Stimulated activated CD8-positive, alpha-beta memory T cell treated with anti-CD3 and anti-CD28 coated beads, Interleukin-15, amount 100 ng/mL, for 4 hours (primary cell): Measurements from ENCODE around the gene HOXA4.

ENCODE experiments used
- DNase-seq, 2 donors: peaks; one replicate each; pipeline ENCODE4 v3.0.0-alpha.2; 2020; ENCODE audit warnings: low read depth in 2 of 2

The HOXA4 gene

DNA sequence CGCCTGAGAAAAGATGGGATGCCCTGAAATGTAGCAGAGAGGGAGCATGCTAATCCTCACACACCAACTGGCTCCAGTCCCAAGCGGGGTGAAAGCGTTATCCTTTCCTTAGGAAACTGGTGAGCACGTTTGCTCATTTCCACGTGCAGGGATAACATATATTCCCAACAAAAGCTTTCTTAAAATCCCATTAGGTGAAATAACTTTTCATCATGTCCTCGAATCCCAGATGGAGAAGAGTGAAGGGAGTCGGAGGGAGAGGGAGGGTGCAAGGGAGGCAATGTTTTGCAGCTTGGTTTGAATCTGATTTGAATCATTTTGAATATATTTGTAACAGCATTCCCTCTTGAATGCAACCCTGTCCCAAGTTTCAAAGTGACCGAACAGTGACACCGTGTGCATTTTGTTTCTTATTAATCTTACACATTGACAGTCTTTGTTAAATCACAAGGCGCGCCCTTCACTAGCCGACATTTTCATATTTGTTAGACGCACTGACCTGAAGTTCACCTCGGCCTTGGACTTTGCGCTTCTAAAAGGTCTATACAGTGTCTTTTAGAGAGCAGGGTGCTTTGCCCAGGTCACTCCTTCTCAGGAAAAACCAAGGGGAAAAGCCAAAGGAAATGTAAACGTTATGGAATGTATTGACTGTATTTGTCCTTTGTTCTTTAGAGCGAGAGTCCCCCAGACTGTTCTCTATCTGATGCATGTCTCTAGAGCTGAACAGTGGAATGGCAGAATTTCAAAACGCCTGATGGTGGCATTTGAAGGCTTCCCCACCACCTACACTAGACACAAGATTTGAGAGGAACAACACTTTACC lies 3.1 kb upstream of the HOXA4 start:
- DNase-seq = no peak

DNA sequence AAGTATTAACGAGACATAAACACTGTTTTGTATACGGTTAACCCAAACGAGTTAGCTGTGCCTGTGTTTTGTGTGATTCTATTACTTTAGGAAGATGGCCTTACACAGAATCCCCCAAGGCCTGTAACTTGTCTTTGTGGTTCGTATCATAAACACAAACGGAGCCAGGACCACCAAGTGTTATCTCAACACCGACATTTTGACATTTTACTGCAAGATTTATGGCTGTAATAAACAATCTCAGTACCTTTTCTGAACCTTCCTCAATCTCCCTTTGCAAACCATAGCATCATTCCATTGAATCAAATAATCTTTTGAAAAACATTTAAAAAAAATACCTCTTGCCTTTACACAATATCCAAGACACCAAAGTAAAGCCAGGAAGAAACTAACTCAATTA lies 2.4 kb upstream of the HOXA4 start:
- no peak for DNase-seq

DNA sequence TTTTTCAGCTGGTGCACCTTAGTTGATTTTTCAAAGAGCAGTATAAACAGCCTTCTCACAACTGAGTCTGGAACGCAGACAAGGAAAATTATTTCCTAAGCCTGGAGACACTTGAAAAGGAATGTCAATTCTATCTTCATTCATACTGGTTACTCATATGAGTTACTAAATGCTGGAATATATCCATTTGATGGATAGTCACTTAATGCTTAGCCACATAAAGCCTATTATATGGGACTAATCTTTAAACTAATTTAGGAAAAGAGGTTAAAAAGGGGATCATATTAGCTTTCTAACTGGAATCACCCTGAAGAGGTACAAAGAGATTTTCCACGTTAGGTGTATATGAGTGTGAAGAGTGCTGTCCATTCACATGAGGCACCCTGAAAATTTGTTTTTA lies 1.7 kb upstream of the HOXA4 start:
- no peak for DNase-seq

DNA sequence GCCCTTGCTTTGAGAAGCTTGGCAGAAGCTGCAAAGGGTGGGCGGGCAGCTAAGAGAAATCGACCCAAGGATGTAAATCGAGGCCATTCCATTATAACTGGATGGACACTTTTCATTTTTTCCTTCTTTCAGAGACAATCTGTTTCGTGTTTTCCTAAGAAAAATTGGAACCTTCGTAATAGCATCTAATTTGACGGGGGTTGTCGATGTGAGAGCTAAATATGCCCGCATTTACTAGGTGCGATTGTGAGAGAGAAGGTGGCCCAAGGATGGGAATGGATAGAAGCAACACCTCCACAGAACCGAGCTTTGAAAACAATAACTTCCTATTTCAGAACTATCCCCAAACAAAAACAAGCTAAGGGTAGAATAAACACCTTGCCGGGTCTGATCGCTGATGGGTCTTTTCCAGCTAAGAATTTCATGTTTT lies 848 bp upstream of the HOXA4 start:
- no peak for DNase-seq

DNA sequence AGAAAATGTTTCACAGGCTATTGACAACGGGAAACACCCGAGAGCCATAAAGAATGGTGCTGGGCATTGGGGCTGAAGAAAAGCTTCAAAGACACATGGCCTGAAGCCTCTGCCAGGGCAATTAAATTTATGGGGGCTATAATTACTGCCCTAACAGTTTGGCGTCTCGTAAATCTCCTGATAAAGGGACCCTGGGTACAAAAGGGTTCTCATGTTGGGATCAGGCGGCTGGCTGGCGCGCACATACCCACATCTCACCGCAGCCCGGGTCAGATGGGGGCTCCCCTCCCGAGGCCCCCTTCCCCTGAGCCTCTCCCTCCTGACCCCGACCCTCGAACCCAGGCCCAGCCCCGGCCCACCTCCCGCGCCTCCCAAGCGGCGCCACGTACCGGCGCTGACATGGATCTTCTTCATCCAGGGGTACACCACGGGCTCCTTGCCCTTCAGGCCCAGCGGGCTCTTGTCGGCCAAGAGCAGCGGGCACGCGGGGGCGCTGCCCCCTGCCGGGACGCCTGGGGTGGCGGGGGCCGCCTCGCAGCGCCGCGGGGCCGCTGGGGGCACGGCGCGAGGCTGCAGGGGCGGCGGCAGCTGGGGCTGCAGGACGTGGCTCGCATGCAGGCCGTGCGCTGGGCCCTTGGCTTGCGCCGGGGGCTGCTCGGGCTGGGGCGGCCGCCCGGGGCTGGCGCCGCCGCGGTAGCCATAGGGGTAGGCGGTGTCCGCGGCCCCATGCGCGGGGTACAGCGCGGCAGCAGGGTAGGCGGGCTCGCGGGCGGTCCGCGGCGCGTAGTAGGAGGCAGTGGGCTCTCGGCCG lies 623 bp downstream of the HOXA4 start:
- no peak for DNase-seq

DNA sequence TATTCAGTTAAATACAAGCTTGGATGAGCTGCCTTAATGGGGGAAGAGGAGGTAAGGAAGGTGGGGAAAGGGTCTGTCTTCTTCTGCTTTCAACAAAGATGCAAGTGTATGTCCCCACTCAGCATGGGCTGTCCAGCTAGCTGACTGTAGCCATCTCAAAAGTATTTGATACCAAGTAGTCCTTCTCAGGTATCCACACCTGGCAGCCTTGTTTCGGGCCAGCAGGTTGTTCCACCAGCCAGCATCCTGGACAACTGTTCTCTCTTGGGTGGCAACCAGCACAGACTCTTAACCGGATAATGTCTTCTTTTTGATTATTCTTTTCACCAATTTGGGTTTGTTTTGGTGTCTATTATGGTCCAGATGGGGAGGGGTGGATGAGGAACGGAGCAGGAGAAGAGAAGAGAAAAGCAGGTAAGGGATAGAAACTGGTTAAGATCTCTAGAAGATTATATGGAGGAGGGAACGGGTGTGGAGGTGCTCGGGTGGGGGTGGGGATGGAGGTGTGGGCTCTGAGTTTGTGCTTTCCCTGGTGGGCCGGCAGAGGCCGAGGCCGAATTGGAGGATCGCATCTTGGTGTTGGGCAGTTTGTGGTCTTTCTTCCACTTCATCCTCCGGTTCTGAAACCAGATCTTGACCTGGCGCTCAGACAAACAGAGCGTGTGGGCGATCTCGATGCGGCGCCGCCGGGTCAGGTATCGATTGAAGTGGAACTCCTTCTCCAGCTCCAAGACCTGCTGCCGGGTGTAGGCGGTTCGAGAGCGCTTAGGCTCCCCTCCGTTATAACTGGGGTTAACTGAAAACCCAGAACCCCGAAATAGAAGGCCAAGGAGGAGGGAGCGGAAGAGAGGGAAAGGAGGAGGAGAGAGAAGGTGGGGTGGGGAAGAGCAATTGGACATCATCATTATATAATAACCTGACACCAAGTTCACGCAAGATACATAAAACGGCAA lies 1.5 kb downstream of the HOXA4 start:
- no peak for DNase-seq

DNA sequence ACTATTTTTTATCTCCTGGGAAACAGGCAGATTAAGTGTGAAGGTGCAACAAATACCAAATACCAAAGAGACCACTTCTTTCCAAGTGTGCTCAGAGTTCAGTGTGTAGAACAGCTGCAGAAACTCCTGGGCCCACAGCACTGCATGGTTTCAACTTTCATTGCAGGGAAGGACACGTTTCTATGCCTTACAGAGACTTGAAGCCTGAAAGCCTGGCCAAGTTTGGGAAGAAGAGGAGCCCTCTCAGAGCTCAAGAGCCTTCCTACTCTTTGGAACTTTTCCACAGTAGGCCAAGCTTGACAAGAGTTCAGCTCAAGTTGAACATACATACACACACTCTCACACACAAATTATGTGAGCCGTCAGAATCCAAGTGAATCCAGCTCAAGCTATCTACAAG lies 2.5 kb downstream of the HOXA4 start:
- no peak for DNase-seq

DNA sequence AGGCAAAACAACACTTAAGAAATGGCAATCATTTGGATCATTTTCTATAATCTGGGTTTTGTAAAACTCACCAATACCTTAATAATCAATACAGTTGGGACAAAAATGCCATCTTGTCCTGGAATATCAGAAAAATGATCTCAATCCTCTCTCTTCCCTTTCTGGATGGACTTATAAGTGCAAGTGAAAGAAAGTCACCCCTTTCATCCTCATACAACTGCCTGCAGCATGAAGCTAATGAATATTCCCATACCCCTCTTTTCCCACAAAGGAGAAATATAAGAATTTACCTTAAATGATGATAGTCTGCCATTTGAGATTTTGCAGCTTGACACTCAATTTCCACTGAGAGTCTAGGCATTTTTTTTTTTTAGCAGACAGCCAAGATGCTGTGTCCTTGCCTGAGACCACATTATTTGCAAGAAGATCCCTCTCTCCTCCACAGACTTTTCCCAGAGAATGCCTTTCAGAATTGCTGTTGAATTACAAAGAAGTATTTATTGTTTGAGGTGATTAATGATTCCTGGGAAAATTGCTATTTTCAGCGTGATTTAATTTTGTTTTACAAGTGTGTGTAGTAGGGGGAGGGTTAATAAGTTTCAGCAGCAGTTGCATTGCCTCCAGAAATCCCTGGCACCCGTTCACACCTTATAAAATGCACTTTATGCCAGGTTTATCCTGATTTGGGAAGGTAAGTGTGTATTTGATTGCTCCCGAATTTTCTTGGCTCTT lies 3.8 kb downstream of the HOXA4 start:
- DNase-seq = no peak

DNA sequence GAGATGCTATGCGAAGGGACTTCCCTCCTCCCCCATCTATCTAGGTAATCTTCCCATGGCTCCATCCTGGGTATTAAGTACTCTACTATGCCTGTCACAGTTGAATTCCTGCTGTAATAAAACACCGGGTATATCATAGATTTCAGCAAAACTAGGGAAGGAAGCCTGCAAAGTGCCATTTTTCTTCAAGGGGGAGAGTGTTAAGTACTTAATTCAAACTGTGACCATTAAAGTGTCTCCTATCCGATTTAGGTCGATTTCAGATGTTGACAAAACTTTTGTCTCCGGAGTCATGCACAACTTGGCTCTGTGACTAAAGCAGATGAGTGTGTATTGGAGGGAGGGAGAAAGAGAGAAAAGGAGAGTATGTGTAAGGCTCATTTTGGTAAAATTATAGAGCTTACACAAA lies 4.6 kb downstream of the HOXA4 start:
- no peak for DNase-seq

DNA sequence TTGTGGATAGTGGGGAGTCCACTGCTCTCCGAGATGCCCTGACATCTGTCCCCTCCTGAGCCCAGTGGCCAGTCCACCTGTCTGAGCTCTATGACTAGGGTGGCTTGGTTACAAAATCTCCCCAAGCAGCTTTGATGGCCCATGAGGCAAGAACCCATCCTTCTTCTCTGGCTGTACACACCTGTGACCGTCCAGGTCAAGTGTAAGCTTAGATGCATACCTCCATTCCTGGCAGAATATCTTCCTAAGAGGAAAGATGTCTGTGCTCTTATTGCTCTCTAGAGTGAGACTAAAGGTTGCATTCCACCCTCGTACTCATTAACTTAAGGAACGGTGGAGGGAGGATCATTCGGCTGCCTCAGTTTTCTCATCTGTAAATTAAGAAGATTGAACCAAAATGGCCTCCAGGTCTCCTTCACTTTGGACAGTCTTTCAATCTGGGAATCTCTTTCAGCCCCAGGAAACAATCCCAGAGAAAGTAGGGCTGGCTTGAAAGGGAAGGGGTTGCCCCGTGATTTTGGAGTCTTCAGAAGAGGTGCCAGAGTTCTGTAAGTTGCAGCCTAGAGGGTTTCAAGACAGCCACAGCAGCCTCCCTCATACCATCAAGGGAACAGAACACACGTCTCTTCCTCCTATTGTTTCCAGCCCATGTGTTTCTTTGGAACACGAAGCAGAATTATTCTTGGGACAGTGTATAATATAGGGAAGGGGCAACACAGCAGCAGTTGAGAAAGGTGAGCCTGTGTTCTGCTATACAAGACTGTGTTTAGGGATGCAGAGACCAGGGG lies 5.5 kb downstream of the HOXA4 start:
- no peak for DNase-seq

DNA sequence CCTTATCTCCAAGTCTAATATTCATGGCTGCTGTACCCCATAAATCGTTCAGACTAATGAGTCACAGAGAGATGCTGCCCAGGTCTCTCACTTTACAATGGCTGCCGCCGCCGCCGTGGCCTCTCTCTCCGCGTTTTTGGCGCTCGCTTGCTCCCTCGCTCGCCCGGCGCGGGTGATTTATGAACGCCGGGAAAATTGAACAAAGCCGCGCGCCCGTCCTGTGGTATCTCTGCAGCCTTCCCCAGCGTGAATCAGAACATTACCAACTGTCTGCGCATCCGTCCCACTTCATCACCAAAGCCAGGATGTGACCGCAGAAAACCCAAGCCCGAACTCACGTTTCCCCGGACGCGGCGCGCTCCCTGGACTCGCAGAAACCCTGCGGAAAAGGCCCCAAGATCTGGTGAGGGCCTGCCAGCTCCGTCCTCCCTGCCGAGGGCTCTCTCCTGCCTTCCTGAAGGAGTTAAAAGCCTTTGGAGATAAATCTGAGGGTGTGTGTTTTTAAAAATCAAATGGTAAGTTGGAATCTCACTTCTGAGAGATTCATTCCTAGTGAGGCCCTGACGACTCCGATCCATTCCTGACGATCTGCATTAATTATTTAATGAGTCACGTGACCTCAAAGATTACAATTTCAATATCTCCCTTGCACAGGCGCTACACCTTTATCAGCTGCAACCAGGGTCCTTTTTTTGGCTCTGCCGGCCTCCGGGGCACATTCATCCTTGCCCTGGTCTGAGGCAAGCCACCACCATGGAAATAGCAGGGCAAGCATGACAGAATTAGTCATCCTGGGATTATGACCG lies 6.3 kb downstream of the HOXA4 start:
- no peak for DNase-seq

DNA sequence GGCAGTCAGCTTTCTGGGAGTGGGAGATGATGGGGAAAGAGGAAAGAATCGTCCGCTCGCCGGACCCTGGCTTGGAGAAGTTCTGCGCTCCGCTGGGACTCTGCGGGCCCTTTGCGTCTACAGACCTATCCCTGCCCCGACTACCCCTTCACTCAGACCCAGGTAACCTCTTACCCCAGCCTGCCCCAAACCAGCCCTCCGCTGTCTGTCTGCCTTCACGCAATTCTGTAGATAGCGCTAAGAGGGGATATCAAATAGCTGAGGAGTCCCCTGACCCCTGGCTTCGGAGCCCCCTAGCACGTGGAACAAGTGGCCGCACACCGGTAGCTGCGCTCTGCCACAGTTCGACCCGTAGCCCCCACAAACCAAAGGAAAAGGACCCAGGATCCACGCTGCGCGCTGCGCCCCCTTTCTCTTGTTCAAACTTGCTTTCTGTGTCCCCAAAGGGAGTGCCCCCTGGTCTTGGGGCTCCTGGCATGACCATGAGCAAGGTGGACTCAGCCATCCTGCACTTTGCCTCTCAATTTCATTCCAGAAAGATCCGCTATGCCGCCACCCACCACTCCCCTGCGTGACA lies 7.0 kb downstream of the HOXA4 start:
- DNase-seq = no peak

DNA sequence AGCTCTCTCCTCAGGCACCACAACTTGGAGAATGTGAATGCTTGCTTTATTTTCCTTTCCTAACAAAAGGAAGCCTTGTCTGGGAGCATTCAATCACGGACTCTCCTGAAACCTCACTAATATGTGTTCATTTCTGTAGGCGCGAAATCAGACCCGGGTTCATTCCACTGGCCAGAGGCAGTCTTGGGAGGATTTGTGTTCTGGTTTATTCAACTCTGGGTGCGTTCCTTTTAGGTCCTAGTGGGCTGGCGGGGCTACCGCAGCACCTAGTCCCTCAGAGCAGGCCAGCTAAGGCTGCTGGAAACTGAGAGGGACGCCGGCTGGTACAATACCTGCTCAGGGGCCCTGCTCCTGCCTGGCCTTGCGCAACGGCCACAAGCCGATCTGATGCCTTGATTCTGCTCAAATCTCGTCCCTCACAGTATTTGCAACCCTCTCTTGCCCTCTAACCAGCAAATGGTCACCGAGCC lies 7.5 kb downstream of the HOXA4 start:
- DNase-seq = no peak

DNA sequence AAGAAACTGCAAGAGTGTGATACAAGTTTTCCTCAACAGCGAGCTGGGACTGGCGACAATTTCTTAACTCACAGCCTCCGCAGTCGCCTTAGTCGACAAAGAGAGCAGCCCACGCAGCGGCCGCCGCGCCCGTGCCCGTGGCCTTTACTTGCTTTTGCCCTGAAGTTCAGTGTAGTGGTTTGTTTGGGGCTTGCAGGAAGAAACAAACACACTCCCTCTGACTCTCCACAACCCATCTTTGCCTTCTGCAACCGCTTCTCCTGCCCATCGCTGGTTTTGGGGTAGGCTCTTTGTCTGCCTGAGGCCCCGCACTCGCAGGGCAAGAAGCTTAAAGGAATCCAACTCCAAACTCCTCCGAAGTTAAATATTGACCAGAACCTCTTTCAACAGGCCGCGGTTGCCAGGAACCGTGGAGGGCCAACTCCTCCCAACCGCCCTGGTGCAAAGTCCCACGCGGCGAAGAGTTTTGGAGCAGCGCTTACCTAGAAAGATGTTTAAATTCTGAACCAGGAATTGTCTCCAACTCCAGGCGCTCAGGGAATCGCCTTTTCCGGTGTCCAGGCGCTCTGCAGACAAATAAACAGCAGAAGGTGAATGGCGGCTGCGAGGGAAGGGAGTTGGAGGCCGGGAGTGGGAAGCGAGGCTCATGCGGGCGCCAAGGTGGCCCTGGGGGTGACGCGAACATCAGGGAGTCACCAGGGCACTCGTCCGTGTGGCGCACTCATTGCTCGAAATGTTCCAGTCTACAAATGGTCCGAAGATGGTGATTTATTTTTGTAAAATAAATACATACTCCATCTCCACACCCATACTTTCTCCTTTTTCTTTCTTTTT lies 8.3 kb downstream of the HOXA4 start:
- DNase-seq = no peak

DNA sequence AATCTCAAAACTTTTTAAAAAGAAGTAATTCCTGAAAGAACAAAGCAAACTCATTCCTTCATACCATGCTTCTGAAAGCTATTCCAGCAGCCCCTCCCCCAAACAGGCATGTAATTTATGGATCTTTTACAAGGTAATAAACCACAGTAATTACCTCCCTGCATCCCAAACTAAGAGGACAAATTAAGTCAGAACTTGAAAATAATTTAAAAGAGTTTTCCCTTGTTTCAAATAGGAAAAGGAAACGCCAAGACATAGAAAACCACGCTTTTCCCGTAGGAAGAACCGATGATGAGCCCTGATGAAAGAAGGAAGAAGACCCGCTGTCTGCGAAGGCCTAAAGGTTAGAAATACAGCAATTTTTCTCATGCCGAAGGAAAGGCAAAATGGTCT lies 8.9 kb downstream of the HOXA4 start:
- DNase-seq = no peak

DNA sequence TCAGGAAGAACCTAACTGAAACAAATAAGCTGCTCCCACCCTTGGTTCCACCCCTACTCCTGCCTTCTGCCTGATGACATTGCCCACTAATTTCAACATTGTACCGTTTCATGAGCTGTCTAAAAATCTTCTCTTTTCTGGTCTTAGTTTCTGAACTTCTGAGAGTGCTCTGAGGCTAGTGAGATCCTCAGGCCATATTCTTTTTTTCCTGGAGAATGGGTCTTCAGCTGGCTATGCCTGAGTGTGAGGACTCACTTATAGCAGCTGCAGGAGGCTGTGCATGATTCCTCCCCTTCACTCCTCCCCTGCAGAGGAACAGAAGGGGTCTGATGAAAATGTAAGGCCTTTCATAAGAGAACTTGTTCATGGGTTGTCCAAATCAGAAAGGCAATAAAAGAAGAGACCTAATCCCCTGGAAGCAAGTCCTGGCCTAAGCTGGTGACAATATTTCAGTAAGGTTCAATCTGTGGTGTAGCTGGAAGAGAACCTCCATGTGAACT lies 11.1 kb downstream of the HOXA4 start:
- no peak for DNase-seq

DNA sequence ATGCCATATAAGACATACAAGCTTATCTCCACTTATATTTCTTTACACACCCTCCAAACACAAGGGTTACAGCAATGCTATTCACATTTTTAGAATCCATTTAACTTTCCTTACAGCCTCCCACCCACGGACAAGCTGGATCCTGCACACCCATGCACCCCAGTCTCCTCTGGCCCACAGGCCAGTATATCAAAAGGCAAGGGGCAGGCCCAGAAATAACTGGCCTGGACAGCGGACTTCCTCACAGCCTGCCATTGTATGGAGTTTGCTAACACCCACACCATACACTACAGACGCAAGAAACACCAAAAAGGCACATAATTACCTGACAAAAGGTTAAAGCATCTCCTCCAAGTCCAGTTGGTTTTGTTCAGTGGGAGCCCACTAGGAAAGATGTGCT lies 12.0 kb downstream of the HOXA4 start:
- no peak for DNase-seq

DNA sequence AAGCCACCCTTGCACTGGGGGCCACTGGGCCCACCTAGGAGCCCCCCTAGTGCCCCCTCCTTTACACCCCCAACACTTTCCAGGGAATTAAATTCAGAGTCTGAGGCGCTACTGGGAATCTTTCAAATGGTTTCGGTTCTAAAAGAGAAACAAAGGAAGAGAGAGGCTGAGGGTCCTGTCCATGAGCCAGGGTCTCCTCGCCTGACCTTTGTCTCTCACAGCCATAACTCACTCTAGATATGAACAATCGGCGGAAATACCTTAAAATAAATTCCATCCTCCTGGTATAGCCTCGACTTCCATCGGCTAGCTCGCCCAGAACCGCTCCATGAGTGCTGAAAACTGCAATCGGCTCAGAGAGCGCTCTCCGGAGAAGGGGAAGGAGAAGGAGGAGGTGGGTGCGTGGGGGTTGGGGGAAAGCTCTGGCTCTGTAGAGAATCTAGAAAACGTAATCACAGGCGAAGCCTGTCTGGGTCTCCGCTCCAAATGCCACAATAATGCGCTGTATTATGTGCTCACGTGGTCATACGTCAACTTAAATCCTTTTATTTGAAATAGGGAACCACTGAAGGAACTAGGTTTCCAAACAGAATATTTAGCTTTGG lies 12.6 kb downstream of the HOXA4 start:
- no peak for DNase-seq
